Suppressor macrophage (primary cell): ENCODE results near the gene AGER.
"Not testable (repeated sequence)": the region's sequence is repeated elsewhere in the genome, so short reads cannot be mapped to it uniquely, and the experiment has no call there.

Experiments
- DNase-seq, 4 experiments: peaks; one replicate each; pipeline ENCODE4 v3.0.0-alpha.2; 2020 to 2022

The AGER gene

DNA sequence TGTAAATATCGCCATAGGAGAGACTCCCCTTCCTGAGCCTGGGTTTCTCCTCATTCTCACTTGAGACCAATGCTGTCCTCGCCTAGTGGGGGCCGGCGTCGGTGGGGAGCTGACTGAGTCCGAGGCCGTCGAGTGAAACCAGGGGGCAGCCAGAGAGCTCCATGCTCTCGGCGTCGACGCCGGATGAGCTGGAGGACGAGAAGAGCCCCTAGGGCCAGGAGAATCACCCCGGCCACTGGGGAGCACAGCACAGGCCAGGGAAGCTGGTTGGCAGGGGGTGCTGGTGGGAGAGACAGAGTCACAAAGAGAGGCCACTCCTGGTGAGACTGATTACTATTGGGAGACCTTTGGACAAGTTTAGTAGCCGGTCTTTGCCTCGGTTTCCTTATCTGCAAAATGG lies 14.8 kb upstream of the AGER start:
- DNase-seq: no peak

- DNase-seq: no peak
Measured at GRCh38 chr6:32198345-32198696, 14.3 kb upstream of the AGER start.

GRCh38 chr6:32196682-32197616 lies 12.9 kb upstream of the AGER start:
- DNase-seq: peak; percentile 68 to 85 (median 80)

- peak; percentile 80 to 92 (median 89) for DNase-seq
Measured at GRCh38 chr6:32195902-32196681, 12.0 kb upstream of the AGER start.

DNA sequence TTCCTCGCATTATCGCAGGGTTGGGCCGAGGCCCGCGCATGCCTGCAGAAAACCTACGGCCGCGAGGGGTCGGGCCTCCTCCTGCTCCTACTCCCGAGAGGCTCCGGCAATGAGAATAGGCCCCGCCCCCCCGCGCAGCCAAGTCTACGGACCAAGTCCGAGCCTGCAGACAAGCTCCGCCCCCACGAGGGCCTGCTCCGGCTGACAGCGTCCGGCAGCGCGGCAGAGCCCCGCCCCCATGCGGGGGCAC lies 11.5 kb upstream of the AGER start:
- peak; percentile 100 for DNase-seq

GRCh38 chr6:32194825-32195651 lies 11.0 kb upstream of the AGER start:
- DNase-seq: peak; percentile 59 to 75 (median 74)

DNA sequence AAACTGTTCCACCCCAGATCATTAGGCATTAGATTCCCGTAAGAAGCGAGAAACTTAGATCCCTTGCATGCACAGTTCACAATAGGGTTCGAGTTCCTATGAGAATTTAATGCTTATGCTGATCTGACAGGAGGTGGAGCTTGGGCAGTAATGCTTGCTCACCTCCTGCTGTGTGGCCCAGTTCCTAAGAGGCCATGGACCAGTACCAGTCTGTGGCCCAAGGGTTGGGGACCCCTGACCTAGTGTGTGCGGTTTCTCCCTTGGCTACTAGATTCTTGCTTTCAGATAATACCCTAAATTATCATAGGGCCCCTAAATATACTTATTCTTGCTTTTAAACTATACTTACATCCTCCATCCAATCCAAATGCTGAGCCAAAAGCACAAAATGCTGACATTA lies 10.3 kb upstream of the AGER start:
- no peak for DNase-seq

GRCh38 chr6:32193096-32193495 lies 9.0 kb upstream of the AGER start:
- not testable (repeated sequence) for DNase-seq

GRCh38 chr6:32192608-32193039 lies 8.6 kb upstream of the AGER start, which contains the start of gene GPSM3:
Gene GPSM3 (minus strand): TSS chr6:32192643. CDS start chr6:32192513, 130 bp downstream.
- DNase-seq: peak; percentile 60 to 85 (median 72)

GRCh38 chr6:32191696-32192607 lies 7.9 kb upstream of the AGER start:
- DNase-seq: peak in 1 of 4 experiments; percentile 40

GRCh38 chr6:32190911-32191677 lies 7.0 kb upstream of the AGER start:
- DNase-seq: no peak

GRCh38 chr6:32190054-32190851 lies 6.2 kb upstream of the AGER start, which contains the start of gene PBX2:
Gene PBX2 (minus strand): TSS chr6:32190202. CDS start chr6:32189915, 287 bp downstream.
- peak; percentile 78 to 94 (median 90) for DNase-seq

GRCh38 chr6:32189742-32190053 lies 5.6 kb upstream of the AGER start:
- no peak for DNase-seq

GRCh38 chr6:32189069-32189741 lies 5.2 kb upstream of the AGER start:
- no peak for DNase-seq

DNA sequence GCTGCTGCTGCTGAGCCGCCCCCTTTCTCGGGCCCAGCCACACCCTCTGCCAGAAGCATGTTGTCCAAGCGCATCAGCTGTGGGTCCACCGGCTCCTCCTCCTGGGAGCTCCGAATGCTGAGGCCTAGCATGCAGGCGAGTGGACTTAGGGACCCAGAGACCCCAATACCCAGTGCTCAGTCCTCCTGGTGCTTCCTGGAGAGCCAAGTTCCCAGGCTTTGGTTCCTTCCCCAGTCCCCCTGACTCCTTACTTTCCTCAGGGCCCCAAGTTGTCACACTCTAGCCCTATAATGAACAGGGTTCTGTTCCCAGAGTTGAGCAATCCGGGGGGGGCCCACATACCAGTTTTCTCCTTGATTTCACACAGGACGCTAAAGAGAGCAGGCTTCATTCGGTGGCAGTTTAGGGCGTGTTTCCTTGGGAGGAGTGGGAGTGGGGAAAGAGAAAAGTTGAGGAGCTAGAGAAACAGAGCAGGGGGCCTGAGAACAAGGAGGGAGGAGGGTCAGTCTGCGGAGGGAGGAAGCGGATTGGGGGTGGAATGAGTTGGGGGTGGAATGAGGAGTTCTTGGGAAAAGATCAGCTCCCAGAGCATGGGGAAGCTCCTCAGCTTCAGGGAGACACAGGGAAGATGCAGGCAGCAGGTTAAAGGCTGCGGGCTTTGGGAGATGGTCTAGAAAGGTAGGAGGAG lies 4.5 kb upstream of the AGER start:
- no peak for DNase-seq

DNA sequence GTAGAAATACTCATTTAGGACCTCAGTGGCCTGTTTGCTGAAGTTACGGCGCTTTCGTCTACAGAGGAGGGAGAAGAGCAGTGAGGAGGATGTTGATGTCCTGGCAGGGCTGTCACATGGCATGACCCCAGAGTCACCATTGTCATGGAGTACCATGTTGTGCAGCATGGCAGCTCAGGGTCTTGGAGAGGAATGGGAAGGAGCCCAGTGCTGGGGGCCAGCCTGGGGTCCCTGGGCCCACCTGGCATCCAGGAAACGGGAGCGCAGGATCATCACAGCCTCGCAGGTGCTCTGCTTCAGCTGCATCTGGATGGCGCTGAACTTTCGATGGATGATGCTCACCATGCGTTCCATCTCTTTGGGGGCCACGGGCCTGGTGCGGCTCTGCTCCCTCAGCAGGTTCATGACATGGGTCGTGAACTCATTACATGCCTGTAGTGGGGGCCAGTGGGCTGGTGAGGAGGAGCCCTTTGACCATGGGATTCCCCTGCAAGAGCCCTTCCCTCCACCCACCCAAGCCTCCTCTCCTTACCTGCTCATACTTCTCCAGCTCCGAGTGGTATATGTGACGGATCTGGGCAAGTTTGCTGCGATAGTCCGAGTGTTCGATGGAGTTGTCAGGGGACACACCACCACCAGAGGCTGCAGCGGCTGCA lies 3.8 kb upstream of the AGER start:
- DNase-seq: not testable (repeated sequence)

DNA sequence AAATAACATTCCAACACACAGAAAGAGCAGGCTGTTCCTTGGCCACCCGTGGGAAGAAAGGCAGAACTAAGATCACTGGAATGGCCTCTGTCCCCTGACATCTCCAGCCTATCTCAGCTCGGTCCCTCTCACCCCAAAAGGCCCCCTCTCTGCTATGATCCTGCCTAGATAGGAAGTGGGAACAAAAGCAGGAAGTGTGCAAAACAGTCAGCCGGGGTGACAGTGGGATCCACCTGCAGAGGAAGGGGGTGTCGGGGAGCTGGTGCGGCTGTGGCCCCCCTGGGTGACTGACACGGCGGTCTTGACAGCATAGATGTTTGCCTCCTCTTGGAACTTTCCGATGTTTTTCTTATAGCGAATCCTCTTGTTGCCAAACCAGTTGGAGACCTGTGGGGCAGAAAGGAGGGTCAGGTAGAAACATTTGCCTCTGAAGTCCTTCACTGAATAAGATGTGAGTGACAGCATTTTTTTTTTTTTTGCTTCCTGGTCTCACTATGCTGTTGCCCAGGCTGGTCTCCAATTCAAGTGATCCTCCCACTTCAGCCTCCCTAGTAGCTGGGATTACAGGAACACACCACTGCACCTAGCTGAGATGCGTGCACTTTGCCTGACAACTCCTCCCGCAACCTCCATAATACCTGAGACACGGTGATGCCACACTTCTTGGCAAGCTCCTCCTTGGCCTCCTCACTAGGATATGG lies 3.1 kb upstream of the AGER start:
- peak in 3 of 4 experiments; percentile 24 to 42 (median 32) for DNase-seq
